Upper lobe of right lung (tissue), 1 donor: ENCODE data around the gene CRB1. TPM values are rescaled to one million over a fixed set of nuclear protein-coding genes. Genes with fewer than 3 reads are reported as not detected.

Experiments
- ATAC-seq: fragments of 200-7000 bp; cut with Tn5 transposase; one replicate; pipeline ENCODE4 v1.9.1; 2020; ENCODE audit warnings: mild to moderate bottlenecking, moderate library complexity
- DNase-seq: peaks from one replicate; pipeline ENCODE4 v3.0.0-alpha.2; 2020
- H3K27ac ChIP-seq: fragments of 200-600 bp; one replicate; pipeline ENCODE4 v1.8.0; 2022
- H3K27me3 ChIP-seq: fragments of 200-600 bp; one replicate; pipeline ENCODE4 v1.8.0; 2022; ENCODE audit warnings: mild to moderate bottlenecking
- H3K36me3 ChIP-seq: fragments of 200-600 bp; one replicate; pipeline ENCODE4 v1.8.0; 2022
- H3K4me1 ChIP-seq: fragments of 200-600 bp; one replicate; pipeline ENCODE4 v1.8.0; 2022
- H3K4me3 ChIP-seq: fragments of 200-600 bp; one replicate; pipeline ENCODE4 v1.8.0; 2022; ENCODE audit warnings: mild to moderate bottlenecking
- H3K9me3 ChIP-seq: fragments of 200-600 bp; one replicate; pipeline ENCODE4 v1.8.0; 2022
- intact Hi-C: fragments of 100-400 bp; cut with DNase I; formaldehyde crosslinking; loops from one replicate; pipeline ENCODE4 v1.11.0; 2022
- total RNA-seq: library from RNA; stranded (reverse); fragmentation: NEBNext Ultra II Directional; extraction: Animal tissue kit (Norgen Biotek cat#: 25700); gene quantifications from one replicate; pipeline ENCODE4 v1.2.1, GENCODE V29; 2021
- TF ChIP-seq, protein P1 (sequence below): fragments of 200-600 bp; IDR thresholded peaks from one replicate; pipeline ENCODE4 v1.8.0; 2022; ENCODE audit warnings: antibody characterized with exemption
- donor health status: DM: no; HTN: yes; CAD: no; lungs with severe emphysema.

CRB1 gene
- total RNA-seq, 1 donor from 2014 or later = 0.46 TPM

DNA sequence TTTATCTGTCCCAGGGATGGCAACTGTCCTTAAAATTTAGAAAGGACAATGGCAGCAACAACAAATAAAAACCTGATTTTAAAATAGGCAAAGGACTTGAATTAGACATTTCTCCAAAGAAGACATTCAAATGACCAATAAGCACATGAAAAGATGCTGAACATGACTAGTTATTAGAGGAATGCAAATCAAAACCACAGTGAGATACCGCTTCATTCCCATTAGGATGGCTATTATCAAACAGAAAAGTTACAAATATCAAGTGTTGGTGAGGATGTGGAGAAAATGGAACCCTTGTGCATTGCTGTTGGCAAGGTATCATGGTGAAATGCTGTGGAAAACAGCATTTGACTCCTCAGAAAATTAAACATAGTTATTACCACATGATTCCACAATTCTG lies 120.7 kb downstream of the CRB1 start:
- no peak overlapping the region for H3K4me3 ChIP-seq
- no peaks in the 10 kb centered on the region for H3K27me3 ChIP-seq
- H3K27ac ChIP-seq = no peak overlapping the region
- H3K4me1 ChIP-seq = no peaks in the 10 kb centered on the region
- no peak for DNase-seq
- no peak for ATAC-seq
- no peaks in the 10 kb centered on the region for H3K36me3 ChIP-seq
- TF ChIP-seq, protein P1, sequence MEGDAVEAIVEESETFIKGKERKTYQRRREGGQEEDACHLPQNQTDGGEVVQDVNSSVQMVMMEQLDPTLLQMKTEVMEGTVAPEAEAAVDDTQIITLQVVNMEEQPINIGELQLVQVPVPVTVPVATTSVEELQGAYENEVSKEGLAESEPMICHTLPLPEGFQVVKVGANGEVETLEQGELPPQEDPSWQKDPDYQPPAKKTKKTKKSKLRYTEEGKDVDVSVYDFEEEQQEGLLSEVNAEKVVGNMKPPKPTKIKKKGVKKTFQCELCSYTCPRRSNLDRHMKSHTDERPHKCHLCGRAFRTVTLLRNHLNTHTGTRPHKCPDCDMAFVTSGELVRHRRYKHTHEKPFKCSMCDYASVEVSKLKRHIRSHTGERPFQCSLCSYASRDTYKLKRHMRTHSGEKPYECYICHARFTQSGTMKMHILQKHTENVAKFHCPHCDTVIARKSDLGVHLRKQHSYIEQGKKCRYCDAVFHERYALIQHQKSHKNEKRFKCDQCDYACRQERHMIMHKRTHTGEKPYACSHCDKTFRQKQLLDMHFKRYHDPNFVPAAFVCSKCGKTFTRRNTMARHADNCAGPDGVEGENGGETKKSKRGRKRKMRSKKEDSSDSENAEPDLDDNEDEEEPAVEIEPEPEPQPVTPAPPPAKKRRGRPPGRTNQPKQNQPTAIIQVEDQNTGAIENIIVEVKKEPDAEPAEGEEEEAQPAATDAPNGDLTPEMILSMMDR = no peak
- no peaks in the 10 kb centered on the region for H3K9me3 ChIP-seq
- intact Hi-C loops = no loop called here

DNA sequence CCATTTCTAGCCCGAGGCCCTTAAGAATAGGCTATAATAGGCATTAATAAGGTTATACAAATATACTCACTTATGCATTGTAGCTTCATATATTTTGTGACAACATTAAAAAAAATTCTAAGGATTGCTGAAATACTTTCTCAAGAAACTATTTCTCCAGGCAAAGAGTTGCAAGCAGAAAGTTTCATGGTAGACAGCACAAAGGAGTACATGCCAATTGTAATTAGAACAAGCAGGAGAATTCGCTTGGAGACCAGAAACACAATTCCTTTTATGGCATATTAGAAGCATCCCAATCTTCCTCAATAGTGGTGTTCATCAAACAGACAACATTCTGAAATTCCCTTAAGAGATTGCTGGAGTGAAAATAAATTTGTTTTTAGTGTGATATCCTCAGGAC lies 122.8 kb downstream of the CRB1 start:
- no peak for DNase-seq
- TF ChIP-seq, protein P1 = no peak
- no peak overlapping the region for H3K27ac ChIP-seq
- H3K27me3 ChIP-seq = no peaks in the 10 kb centered on the region
- no peak overlapping the region for H3K4me3 ChIP-seq
- no peaks in the 10 kb centered on the region for H3K4me1 ChIP-seq
- H3K36me3 ChIP-seq = no peaks in the 10 kb centered on the region
- intact Hi-C loops = no loop called here
- no peak for ATAC-seq
- H3K9me3 ChIP-seq = no peaks in the 10 kb centered on the region

DNA sequence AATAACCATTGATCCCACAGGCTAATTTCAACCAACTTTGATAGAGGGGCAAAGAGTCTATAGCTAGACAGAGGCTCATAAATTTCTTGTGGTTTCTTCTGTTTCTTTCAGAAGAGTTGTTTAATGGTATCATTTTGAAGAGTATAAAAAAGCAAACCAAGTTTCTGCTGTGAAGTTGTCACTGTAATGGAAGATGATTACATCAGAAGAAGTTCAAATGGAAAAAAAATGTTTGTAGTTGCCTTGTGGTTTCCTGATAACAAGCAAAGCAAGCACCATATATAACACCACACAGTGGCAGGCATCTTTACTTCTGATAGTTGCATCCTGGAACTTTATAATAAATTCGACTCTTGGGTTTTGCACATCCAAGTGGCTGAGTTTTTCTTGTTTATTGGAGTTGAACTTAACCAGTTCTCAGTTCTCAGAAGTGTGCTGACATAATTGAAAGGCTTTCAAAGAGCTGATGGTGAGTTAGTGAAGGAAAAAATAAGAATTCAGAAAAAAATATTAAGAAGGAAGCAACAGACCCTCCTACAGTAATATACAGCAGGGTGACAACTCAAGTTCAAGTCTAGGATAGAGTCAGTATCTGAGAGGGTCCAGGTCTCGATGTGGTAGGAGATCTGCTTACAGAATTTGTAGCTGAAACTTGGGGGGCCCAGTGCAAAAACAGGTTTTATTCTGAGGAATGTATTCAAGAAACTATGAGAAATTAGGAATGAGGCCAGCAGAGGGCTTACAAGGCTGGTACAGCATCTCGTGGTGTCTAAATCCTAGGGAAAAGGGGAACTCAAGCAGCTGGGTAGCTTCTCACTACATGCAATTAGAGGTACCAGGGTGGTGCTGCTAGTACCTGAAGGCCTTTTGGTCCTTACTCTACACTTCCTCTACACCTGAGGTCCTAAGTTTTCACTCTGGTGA lies 123.5 kb downstream of the CRB1 start:
- DNase-seq = no peak

DNA sequence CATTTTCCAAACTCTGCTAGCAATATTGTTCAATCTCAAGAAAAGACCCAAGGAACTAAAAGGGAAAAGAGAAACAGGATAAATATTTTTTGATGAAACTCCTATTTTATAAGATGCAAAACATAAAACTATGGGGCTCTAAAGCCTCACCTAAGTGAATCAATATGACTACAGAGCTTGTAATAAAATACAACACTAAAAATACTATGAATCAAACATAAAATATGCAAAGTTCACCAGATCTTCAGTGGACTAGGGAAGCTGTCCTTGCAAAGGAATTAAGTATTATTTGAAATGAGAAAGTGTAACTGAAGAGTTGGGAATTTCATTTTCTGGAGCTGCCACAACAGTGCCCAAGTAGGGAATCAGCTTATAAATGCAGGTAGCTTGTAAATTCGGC lies 124.5 kb downstream of the CRB1 start:
- no peaks in the 10 kb centered on the region for H3K4me1 ChIP-seq
- H3K27me3 ChIP-seq = no peaks in the 10 kb centered on the region
- no peak overlapping the region for H3K4me3 ChIP-seq
- no peak for ATAC-seq
- no peaks in the 10 kb centered on the region for H3K36me3 ChIP-seq
- H3K9me3 ChIP-seq = no peaks in the 10 kb centered on the region
- no peak overlapping the region for H3K27ac ChIP-seq
- intact Hi-C loops = no loop called here
- TF ChIP-seq, protein P1 = no peak
- DNase-seq = no peak

More for the DNA sequence above, 123.5 kb downstream of the CRB1 start:
- Histone ChIP-seq H3K4me3 (no peak overlapping the region), H3K36me3 (no peaks in the 10 kb centered on the region), H3K4me1 (no peaks in the 10 kb centered on the region), H3K9me3 (no peaks in the 10 kb centered on the region), H3K27me3 (no peaks in the 10 kb centered on the region), H3K27ac (no peak overlapping the region)
- intact Hi-C loops = no loop called here
- TF ChIP-seq, protein P1 = no peak
- no peak for ATAC-seq

DNA sequence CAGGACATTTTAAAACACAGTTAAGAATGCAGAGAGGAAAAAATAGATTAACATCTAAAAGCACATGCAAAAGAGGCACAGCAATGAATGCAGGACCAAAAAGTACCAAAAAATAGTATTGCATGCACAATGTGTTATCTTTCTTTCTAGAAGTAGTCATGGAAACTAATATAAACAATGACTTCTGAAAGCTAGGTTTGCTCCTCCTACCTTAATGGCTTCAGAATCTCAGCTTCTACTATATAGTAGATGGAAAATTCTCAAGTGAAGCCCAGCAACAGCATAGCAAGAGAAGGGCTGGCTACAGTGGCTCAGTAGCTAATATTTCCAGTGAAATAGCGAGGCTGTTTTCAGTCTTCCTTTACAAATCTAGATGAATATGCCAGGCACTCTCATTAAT lies 125.1 kb downstream of the CRB1 start:
- Histone ChIP-seq H3K36me3 (no peaks in the 10 kb centered on the region), H3K4me3 (no peak overlapping the region), H3K27me3 (no peaks in the 10 kb centered on the region), H3K9me3 (no peaks in the 10 kb centered on the region), H3K27ac (no peak overlapping the region), H3K4me1 (no peaks in the 10 kb centered on the region)
- TF ChIP-seq, protein P1 = no peak
- DNase-seq = no peak
- ATAC-seq = no peak
- intact Hi-C loops = no loop called here
